SIG-M5 treated with dmso at 0.1 percent for 504 hours (cell line): Measurements from ENCODE around the gene IPO11.
"Not testable (repeated sequence)": the region's sequence is repeated elsewhere in the genome, so short reads cannot be mapped to it uniquely, and the experiment has no call there.

Source experiments
- DNase-seq: peaks from one replicate; lab custom pipeline; 2025; ENCODE audit not compliant: unreplicated experiment; lab: John Stamatoyannopoulos, UW

The IPO11 gene

GRCh38 chr5:62642468-62642867, 229.9 kb downstream of the IPO11 start:
- DNase-seq, result no peak

GRCh38 chr5:62643556-62644451, 231.2 kb downstream of the IPO11 start:
- DNase-seq, result no peak

- DNase-seq, result no peak
Measured at GRCh38 chr5:62645223-62645622, 232.7 kb downstream of the IPO11 start.

- DNase-seq, result no peak
Measured at GRCh38 chr5:62647241-62647640, 234.7 kb downstream of the IPO11 start.

GRCh38 chr5:62649025-62649424, 236.5 kb downstream of the IPO11 start:
- no peak for DNase-seq

- no peak for DNase-seq
Measured at GRCh38 chr5:62649476-62650113, 237.0 kb downstream of the IPO11 start.

GRCh38 chr5:62650197-62650596, 237.6 kb downstream of the IPO11 start:
- no peak for DNase-seq

GRCh38 chr5:62652225-62652624, 239.7 kb downstream of the IPO11 start:
- no peak for DNase-seq

GRCh38 chr5:62653001-62653863, 240.7 kb downstream of the IPO11 start:
- peak; percentile 20 for DNase-seq

- no peak for DNase-seq
Measured at GRCh38 chr5:62653864-62654575, 241.5 kb downstream of the IPO11 start.

GRCh38 chr5:62657772-62658171, 245.2 kb downstream of the IPO11 start:
- not testable (repeated sequence) for DNase-seq

- no peak for DNase-seq
Measured at GRCh38 chr5:62661126-62661525, 248.6 kb downstream of the IPO11 start.

GRCh38 chr5:62662521-62662920, 250.0 kb downstream of the IPO11 start:
- peak; percentile 15 for DNase-seq

- no peak for DNase-seq
Measured at GRCh38 chr5:62671479-62671878, 258.9 kb downstream of the IPO11 start.

GRCh38 chr5:62676596-62676995, 264.0 kb downstream of the IPO11 start:
- DNase-seq, result not testable (repeated sequence)
